Kidney tubule cell (primary cell): ENCODE data around the gene MLC1.

ENCODE experiments used
- DNase-seq: peaks from one replicate; pipeline ENCODE4 v3.0.0-alpha.2; 2018; ENCODE audit warnings: low spot score

MLC1 gene

DNA sequence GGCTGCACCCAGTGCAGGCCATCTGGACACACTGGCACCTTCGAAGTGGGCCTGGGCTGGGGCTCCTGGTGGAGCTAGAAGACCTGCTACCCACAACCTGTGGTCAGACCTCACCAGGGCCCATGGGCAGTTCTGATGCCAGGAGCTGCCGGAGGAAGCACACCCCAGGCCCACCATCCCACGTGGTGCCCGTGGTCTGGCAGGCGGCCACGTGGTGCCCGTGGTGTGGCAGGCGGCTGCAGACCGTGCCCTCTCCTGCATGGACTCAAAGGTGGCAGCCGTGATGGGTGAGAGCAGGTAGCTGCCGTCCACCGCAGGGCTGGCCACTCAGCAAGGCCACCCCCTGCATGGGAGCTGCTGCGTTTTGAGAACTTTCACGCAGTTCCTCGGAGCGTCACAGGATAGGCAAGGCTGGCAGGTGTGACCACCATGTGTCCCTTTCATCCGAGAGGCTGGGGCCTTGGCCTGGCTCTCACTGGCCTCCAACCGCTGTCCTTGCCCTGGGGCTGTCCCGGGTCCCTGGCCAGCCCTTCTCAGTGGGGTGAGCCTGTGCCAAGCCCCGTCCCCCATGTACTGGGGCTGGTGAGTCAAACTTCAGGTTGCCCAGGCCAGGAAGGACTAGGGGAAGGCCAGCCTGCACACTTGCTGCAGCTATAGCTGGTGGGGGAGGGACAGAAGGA lies 68.8 kb downstream of the MLC1 start:
- no peak for DNase-seq

DNA sequence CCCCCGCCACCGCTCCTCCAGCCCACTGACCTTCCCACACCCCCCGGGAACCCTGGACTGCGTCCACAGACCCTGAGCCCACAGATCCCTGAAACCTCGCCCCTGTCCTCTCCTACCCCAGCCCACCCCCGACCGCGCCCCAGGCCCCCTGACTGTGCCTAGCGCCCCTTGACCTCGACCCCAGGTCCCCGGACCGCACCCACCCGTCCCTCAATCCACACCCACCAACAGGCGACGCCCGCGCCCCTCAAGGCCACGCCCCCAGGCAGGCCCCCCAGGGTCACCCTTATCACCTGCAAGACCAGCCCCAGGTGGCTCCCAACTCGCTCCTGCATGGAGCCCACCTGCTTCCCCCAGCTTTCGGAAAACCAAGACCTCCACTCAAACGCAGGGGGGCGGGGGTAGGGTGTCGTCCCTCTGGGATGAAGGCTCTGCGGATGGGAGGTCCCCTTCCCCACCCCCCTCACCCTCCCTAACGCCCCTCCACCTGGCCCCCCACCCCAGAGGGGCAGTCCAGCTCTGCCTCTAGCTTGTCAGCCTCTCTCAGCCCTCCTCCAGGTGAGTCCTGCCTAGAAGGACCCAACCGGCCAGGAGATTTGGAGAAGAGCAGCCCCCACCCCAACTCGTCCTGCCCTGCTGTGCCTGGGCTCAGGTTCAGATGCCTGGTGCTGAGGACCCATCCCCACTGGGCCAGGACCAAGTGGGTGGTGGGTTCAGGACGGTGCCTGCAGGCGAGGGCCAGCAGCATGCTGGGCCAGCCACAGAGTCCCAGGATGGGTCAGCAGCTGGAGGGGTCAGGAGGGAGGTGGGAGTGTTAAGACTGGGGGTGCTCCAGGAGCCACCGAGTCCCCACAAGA lies 69.5 kb downstream of the MLC1 start:
- DNase-seq, result no peak

DNA sequence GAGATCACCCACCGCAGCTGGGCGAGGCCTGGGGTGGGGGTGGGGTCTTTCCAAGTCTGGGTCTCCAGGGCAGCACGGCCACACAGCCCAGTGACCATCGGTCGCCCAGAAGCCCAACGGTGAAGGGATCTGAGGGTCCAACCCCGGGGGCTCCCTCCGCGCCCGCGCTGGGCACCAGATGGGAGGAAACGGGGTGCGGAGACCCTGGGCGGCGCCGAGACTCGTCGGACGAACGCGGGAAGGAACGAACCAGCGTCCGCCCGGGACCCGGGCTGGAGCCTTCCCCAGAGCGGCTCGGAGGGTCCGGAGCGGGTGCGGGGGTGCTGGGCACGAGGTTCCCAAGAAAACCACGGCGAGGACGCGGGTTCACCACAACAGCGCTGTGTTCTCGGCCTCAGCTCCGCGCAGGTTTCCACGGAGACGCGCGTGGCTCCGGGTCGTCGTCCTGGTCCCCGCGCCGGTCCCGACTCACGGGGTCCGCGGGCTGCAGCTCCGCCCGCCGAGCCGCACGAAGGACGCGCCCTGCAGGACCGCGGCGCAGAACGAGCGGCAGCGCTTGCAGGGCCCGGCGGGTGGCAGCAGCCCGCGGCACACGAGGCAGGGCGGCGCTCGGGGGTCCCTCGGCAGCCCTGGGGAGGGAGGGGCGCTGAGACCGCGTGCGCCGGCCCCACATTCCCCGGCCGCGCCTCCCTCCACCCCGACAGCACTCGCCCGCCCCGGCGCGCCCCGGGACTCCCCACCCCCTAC lies 70.4 kb downstream of the MLC1 start:
- DNase-seq, result no peak

DNA sequence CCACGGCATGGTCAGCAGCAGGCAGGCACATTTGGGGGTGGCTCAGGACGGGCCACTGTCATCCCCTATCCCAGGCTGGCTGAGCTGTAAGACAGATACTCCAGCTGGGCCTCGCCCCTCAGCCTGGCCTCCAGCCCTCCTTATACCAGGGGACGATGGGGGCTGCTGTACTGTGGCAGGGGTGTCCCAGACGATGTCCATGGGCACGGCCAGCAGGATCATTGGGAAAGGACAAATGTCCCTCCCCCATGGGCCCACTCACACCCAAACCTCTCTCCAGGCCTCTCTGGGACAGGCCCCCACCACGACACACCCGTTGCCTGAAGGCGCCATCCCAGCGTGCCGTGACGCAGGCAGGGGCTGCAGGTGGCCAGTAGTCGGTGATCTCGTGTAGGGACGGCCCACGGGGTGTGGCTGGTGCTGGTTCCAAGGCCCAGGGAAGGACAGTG lies 71.1 kb downstream of the MLC1 start:
- DNase-seq, result no peak

DNA sequence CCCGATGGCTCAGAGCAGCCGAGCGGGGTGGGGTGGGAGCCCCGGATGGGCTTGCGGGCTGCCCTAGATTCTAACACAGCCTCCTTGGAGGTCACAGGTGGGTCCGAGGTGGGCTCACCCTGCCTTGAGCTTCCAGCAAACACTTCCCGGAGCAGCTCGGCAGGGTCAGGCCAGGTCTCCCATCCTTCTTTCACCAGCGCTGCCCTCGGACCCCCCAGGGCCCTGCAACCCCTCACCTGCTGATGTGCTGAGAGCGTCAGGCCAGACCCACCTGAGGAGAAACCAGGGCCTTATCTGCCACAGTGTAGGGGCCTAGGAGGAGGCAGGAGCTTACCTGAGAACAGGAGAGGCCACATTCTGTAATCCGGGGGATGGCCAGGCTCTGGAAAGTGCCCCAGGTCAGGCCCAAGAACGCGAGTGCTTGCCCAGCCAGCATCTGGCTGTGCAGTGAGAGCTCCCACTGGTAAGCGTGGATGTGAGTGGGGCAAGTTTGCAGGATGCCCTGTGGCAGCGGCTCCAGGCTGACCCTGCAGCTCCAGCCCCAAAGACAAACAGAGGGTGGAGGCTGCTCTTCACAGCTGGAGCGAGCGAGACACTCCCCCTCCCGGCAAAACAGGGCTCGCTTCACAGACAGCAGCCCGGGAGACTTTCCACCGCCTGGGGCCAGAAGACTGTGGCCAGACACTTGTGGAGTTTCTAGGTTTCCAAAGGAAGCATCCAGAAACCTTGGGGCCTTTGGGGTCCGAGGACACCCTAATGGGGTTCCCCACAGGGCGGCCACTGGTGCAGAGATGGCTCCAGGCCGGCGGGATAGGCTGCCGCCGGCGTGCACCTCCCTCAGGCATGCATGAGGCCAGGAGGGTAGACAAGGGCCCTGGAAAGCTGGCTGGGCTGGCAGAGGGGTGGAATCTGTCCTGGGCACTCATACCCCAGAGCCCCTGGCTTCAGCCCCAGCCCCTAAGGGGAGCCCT lies 72.7 kb downstream of the MLC1 start, which contains the start of gene IL17REL:
TSS of gene IL17REL (minus strand) at position 555 of the 971 bp plus-strand sequence. CDS start at position 436, 119 bp downstream.
- no peak for DNase-seq

DNA sequence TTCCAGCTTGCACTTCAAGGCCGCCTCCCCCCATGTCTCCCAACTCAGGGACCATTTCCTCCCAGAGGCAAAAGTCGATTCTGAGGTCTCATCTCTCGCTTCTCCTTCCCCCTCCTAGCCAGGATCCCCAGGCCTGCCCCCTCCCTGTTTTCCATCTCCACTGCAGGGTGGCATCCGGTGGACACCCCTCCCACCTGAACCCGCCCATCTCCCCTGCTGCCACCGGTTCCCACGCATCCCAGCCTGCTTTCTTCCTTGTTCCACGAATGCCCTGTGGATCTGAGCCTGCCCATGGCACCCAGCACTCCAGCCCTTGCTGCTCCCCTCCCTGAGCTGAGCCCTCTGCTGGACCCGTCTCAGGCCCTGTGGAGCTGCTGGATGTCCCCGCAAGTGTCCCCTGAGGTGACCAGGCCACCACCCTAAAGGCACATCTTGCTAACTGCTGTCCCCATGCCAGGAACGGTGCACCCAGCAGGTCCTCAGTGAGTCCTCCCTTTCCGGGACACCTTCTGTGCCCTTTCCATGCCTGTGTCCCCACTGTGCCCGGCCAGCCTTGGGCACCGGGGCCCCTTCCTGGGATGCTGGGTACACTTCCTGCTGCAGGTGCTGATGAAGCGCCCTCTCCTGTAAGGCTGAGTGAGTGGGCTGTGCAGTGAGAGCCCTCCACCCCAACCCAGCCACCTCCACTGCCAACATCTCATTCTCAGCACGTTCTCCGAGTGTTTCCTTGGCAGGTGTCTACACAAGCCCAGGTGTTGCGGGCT lies 73.6 kb downstream of the MLC1 start:
- no peak for DNase-seq

DNA sequence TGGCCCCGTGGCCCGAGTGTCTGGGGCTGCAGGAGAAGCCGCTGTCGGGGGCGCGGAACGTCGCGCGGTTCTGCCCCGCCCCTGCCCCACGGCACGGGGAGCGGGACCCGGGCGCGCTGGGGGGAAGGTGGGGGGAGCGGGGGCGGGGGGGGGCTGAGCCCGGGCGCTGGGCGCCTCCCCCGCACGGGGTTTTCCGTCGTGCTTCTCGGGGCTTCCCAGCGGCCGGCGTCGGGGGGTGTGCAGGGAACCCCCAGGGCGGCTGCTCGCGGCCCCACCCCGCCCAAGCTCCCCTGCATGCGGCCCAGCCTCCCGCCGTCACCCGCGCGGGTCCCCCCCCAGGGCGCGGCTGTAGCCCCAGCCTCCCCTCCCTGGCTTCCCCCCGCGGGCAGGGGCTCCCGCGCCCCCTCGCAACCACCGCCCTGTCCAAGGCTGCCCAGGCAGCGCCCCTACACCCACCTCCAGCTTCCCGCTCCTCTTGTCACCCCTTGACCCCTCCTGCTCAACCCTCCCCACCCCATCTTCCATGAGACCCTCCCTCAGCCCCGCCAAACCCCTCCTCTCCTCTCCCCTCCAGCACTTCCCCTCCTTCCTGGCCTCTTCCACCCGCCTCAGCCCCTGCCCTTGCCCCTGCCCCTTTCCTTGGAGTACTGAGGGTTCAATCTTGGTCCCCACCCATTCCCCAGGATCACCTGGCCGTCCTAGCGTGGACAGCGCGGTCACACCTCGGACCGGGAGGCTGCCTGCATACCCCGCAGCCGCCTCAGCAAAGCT lies 74.4 kb downstream of the MLC1 start:
- no peak for DNase-seq

DNA sequence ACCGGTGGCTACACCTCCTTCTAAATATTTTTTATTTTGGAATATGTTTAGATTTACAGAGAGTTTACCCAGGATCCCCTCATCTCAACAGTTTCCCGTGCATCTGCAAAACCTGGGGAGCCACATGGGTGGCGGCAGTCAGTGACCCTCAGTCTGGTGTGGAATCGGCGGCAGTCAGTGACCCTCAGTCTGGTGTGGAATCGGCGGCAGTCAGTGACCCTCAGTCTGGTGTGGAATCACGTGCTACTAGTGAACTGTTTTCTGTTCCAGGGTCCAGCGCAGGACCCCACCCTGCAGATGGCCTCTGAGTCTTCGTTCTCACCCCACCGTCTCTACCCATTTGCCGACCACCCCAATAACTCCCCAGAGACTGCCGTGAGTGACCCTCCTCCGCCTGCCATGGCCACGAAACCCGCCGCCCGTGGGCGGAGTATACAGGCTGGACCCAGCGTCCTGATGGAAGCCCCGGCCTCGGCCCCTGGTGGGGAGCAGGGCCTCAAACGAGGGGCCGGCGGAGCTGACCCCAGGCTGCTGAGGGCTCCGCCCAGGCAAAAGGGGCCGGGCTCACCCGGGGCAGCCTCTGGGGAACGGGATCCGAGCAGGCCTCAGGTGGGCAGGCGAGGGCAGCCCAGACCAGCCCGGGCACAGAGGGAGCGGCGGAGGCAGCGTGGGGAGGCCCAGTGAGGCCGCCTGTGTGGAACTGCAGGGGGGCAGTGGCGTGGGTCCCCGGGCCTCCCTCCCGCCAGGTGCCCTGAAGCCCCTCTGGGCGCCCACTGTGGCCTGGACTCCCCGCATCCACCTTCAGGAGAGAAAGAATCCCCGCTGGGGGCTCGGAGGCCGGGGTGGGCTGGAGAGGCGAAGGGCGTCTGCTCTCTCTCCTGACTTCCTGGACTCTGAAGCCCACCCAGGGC lies 75.2 kb downstream of the MLC1 start:
- DNase-seq, result no peak
